GM12872 (cell line): Measurements from ENCODE around the gene ABTB2.

ENCODE experiments used
- CTCF ChIP-seq: IDR thresholded peaks from 3 replicates; pipeline ENCODE4 v1.5.1; 2011; ENCODE audit warnings: low read depth, mild to moderate bottlenecking, low read length, moderate library complexity; ENCODE audit not compliant: insufficient read depth

ABTB2 gene

GRCh38 chr11:34154059-34154875 lies 203.5 kb downstream of the ABTB2 start:
- no peak for TF ChIP-seq CTCF

DNA sequence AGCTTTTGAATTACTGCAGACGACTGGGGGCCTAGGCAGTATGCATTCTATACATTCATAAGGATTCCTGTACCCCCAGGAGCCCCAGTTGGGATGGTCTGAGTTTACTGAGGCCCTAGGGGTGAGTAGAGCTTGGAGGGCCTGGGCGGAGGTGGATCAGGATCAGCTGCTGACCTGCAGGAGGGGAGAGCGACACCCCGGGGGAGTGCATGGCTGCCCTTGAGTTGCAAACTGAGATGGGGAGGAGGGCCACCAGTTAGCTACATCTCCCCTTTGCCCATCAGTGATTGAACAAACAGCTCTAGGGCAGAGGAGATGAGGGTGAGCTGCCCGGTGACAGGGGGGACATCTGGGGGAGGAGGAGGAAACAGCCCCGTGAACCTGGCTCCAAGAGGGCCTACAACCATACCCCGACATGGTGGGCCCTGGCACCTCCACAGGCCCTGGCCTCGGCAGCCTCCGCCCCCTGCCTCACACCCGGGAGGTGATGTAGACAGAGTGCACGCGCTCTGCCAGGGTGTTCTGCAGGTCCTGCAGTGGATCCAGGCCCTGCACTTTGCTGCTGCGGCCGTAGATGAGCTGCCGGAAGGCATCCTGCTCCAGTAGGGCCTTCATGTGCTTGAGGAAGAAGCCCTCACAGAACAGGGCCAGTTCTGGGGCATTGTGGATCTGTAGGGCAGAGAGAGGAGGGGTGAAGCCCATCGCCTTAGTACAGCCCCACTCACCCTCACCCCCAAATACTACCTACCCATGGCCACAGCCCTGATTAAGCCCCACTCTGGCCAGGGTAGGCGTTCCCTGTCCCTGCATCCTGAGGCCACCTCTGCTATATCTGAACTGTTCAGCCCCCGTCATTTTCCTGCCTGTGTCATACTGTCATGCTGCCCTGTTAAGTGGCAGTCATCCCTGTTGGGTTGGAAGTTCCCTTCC lies 205.6 kb downstream of the ABTB2 start:
- TF ChIP-seq CTCF, result no peak

DNA sequence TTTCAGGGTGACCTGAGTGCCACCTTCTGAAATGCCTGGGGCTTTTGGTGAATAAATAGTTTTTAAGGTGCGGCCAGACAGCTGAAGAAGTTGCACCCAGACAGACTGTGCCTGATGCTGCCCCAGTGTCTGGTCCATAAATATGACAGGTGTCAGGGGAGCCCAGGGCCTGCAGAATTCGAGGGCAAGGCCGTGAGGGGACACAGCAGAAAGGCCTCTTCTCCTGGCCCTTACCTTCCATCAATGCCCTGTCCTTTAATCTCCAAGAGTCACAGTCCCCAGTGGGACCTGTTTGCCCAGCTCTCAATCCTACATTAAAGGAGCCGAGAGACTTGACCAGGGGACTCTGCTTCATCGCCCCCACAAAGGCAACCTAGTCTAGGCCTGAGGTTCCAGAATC lies 206.6 kb downstream of the ABTB2 start:
- no peak for TF ChIP-seq CTCF

- no peak for TF ChIP-seq CTCF
Measured at GRCh38 chr11:34150494-34151151, 207.2 kb downstream of the ABTB2 start.

- TF ChIP-seq CTCF, result peak; percentile 46; the same call in 2 of the 3 replicates
Measured at GRCh38 chr11:34149786-34150185, 208.0 kb downstream of the ABTB2 start.

DNA sequence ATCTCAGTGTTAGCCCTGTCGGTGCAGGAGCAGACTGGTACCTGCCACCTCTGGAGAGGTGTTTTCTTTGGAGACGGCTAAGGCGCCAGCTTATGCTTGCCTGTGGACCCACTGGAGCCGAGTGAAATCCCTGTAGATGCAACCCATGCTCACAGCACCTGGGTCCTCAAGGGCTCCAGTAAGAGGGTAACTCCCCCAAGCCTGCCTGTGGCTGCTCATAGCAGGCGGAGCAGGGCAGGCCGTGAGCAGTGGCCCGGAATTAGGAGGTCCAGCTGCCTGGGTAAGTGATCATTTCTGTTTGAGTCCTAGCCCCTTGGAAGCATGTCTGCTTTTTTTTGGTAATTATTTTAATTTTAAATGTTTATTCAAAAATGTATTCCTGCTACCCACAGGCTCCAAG lies 208.5 kb downstream of the ABTB2 start:
- TF ChIP-seq CTCF, result no peak
